Activated CD8-positive, alpha-beta memory T cell treated with anti-CD3 and anti-CD28 coated beads, Interleukin-2, amount 50 U/mL, for 1 hour (primary cell): Measurements from ENCODE around the gene PISD.

ENCODE experiments used
- DNase-seq: peaks from one replicate; pipeline ENCODE4 v3.0.0-alpha.2; 2020; ENCODE audit errors: extremely low read depth

PISD gene

DNA sequence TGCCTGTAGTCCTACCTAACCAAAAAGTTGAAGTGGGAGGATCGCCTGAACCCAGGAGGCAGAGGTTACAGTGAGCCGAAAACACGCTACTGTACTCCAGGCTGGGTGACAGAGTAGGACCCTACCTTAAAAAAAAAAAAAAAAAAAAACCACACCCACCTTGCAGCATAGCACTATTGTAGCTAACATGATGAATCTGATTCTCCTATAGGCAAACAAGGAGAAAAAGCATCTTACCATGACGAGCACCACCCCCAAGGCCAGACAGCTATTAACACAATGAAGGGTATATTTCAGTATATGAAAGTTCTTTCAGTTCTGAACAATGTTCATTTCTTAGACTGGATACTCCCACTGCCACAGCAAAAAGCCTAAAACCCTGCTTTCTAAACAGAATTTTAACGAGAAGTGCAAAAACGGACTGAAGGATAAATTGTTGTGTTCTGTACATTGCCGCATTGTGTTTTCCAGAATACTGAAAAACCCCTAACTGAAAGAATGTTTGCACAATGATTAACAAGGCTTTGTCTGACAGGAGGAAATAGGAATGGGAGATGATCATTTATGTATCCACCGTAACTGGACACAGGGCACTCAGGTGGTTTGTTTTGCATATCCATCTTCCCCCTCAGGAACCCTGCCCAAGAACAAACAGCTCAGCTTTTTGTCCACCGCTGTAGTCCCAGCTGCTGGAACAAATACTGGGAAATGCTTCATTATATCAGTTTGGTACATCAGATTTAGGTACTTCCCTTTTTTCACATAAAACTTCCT is 8.9 kb downstream of the PISD start:
- DNase-seq: no peak

DNA sequence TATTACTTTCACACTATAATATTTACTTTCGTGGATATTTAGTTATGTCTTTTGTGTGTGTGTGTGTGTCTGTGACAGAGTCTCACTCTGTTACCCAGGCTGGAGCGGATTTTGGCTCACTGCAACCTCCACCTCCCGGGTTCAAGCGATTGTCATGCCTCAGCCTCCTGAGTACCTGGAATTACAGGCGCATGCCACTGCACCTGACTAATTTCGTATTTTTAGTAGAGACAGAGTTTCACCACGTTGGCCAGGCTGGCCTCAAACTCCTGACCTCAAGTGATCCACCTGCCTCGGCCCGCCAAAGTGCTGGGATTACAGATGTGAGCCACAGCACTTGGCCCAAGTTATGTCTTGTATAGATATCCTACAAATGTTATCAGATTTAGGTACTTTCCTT is 9.9 kb downstream of the PISD start:
- DNase-seq: no peak

DNA sequence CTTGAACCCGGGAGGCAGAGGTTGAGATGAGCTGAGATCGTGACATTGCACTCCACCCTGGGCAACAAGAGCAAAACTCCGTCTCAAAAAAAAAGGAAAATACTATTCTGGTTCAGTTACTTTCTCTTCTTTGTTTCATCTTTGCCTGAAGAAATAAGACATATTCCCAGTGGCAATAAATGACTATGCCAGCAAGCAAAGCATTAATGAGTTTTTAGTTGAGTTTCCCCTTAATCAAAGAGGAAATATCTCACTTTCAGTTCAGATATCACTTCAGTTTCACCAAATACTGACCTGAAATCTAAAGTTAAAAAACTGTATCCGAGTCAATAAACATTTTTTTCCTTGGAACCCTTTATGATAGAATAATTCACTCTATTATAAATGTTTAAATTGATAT is 10.4 kb downstream of the PISD start:
- DNase-seq: no peak

DNA sequence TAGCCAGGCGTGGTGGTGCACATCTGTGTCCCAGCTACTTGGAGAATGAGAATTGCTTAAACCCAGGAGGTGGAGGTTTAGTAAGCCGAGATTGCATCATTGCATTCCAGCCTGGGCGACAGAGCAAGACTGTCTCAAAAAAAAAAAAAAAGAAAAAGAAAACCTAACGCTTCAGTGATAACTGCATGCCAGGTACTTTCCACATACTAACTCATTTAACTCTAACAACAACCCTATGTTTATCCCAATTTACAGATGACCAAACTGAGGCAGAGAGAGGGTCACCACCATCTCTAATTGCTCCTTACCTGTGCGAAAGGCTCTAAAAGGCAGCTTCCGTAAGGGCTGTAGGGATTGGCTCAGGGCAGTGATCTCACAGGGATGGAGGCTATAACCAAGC is 11.6 kb downstream of the PISD start:
- no peak for DNase-seq

DNA sequence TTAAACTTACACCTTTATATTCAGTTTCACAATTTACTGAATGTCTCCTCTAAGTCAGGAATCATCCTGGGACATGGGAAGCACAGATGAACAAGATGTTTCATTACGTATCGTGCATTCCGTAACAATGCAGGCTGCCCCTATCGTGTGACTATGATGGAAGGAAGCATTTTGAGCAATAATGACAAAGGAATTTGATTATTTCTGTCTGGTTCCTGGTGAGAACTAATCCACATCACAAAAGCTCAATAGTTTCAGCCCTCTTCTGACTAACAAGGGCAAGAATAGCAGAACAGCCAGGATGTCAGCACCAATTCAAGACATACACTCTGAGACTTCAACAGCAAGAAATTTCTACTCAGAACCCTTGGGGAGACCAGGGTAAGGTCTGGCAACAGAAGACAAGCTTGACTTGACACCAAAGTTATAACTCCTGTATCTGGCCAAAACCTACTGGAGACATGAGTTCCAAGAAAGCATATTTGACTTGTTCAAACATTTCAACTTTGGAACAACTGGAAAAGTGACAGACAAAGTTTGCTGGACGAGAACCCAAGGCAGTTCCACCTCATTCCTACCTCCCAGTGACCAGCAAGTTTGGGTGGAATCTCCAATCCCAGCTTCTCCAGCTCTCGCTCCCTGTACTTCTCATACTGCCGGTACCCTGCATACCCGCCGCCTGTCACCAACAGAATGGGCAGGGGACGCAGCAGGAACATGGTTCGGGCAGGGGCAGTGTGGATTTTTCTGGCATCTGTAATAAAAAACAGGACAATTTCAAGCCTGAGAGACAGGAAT is 14.3 kb downstream of the PISD start:
- no peak for DNase-seq

DNA sequence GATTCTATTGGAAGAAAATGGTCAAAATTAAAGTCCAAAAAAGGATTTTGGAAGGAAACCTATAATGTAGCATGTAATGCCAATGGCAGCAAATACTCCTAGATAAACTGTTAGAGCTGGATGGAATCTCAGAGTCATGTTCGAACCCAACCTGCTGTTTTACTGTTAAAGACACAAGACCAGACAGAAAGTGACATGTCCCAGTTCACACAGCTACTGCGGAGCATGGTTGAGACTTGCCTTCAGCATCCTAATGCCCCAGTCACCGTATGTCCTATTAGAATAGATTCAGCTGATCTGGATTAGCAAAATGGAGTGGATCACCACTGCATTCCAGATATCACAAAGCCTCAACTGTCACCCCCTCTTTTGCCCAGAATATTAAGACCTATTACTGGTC is 14.9 kb downstream of the PISD start:
- DNase-seq: no peak

DNA sequence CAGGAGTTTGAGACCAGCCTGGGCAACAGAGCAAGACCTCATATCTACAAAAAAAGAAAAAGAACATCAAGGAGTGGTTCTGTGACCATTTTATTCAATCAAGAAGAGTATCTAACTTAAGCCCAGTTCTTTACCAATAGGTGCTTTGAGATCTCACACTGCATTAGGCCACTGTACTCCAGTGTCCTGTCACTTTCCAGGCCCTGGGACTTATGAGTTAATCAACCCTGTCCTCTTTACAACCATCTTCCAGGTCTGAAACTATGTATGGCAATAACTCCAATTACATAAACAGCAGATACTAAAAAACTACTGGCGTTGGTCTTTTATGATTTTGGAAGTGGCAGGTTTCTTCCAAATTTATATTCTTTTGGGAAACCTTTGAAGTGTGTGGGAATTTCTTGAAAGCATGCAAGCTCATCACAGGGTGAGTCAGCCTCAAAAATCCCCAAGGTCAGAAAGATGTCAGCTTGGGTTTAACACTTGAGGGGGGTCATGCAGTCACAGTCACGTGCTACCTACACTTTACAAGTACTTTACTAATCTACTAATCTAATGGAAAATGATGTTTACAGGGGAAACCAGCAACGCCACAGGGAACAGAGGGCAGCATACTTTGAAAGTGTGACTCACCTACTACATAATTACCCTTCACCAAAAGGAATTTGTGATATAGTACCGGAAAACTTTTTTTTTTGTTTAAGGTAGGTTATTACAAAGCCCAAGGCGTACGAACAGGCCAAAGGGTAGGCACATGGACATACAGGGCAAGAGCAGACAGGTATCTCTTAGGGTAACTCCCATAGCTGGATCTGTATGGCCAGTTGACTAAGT is 15.6 kb downstream of the PISD start:
- DNase-seq: no peak

DNA sequence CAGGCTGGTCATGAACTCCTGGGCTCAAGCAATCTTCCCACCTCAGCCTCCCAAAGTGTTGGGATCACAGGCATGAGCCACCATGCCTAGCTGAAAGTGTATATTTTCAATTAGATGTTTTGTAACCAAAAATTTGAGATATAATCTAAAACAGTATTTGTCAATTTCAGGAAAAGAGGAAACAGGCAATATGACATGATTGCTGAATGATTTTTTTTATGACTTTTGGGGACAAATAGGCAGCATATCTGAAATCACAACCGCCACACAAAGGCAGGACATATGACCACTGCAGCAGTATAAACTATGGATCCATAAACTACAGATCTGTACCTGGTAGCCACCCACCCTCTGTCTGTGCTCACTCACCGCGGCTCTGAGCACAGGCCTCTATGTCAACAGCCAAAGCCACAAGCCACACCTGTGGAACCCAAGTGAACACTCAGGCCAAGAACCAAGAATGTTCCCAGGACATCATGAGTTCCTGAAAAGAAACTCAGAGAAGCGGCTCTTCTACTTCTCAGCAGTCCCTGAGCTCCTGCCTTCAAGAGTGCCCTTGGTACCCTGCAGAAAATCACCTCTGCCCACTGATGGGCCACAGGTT is 22.5 kb downstream of the PISD start:
- DNase-seq: no peak

DNA sequence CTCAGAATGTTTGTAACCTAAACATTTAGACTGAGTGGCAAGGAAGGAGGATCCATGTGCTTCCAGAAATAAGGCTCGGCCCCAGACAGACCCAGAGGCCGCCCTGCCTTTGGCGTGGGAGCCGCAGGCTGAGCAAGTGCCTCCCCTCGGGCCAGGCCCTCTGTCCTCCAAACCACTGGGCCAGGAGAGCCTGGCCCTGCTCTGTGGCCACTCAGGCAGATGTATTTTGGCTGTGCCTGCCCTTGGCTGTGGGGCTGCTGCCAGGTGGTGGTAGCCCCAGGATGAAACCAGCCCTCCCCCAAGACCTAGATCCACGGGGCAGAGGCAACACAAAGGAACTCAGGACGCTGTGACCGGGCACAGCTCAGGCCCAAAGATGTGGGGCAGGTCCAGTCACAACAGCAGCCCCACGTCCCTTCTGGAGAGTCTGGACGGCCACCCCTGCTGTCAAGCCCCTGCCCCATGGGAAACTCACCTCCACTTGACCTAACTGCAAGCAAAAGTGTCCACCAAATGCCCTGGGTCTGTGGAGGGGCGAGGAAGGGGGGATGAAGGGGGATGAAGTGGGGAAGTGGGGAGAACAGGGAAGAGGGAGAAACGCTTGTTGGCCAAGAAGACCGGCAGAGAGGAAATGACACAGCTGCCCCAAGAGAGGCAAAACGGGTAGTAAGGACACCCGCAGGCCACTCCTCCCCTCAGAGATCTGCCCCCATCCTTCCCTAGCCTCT is 24.0 kb downstream of the PISD start:
- DNase-seq: no peak

DNA sequence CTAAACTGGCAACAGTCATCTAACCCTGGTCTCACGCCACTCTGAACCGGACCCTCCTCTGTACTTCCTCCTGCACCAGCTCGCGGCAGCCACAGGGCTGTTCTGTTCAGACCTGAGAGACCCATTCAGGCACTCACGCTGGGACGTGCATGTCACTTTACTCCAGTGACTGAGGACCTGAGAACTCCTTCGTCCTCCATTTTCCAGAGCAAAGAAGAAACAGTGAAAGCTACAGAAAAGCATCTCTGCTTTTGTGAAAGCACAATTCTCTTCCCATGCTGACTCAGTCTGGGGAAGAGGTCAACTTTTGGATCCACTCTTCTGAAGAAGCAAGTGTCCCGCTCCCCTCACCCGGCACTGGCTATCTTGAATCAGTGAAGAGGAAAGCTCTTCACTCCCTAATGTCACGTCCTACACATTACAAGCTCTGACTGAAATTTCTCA is 24.5 kb downstream of the PISD start:
- no peak for DNase-seq

DNA sequence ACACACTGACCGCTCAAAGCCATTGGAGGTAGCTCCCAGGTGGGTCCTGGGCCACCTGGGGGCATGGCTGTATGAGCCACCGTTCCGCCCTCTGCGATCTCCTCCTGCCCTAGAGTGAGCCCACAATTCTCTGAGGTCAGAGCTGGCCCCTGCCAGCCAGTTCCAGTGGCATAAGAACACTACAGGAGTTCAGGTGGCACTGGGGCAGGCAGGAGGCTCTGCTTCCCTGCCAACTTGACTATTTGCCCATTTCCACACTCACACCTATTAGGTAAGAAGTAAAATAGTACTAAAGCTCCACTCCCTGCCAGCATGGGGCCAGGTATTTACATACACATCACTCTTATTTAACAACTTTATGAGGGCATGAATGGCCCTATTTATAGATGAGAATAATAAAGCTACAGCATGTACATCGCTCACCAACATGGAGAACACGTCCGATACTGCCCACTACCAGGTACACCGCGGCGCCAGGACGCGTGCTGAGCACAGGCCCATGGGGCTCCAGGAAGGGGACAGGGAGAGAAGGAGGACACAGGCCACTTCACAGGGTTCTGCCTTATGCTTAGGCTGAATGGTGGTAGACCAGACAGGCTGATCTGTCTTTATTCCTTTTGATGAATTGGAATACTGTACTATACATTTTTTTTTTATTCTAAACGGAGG is 26.2 kb downstream of the PISD start:
- DNase-seq: no peak

DNA sequence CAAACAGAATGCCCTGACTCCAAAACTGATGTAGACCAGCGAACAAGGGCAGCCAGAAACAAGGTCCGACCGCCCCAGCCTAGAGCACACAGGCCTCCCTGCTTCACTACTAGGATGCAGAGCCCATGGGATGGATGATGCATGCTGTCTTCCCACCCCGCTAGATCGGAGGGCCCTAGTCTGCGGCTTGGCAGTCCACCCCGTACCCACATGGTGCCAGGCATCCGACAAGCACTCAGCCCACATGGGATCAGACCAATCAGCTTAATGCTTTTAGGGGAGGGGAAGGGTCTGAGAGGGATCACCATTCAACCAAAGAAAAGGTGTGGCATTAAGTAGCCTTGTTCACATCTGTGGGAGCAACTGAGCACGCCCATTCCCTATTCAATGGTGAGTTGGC is 30.6 kb downstream of the PISD start:
- DNase-seq: no peak

DNA sequence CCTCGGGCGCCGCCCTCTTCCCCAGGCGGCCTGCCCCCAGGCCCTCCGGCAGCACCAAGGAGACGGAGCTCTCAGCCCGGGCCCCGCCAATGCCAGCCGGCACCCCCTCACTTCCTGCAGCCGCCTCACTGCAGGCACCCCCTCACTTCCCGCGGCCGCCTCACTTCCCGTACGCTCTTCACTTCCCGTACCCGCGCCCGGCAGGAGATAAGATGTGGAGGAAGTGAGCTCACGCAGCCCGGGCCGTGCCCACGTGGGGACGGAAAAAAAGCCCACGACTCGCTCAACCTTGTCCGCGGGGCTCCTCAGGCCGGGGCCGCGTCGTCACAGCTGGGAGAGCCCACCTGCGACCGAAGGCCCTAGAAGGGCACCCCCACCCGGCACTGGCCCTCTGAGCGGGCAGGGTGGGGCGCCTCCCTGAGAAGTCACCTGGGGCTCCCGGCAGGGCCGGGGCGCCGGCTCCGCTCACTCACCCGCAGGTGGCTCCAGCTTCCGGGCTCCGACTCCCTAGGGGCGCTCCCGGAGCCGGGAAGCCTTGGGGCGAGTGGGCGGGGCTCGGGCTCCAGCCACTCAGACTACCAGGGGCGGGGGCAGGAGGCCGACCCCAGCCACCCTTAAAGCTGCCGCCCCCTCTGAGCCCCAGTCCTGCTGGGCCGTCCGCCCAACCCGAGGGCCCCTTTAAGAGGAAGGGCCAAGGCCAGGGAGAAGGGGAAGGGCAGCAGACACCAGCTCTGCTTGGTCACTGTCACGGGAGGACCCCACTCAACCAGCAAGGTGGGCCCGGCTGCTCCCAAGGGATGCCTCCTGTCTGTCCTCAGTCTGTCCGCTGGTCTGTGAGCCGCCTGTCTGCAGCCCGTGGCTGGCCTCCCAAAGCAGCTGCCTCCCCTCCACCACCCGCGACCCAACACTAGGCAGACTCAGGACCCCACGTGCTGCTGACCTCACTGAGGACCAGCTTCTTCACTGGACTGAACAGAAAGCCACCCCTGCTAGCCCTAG is 31.4 kb downstream of the PISD start:
- DNase-seq: peak; percentile 62

DNA sequence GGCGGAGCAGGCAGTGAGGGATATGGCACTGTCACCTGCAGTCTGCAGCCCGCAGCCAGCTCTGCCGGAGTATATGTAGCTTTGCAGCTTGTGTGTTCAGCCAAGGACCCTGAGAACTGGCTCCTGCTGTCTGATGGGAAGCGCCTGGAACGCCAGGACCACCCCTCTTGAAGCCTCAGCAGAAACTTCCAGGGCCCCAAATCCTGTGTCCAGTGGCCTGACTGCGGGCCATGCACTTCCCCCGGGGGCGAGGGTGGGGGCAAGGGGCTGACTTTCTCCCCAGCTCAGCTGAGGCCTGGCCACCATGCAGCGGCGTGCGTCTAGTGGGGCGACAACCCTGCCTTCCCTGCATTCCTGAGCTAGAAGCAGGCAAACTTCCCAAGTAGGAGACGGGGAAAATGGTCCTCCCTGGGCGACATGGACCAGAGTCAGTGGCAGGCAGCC is 32.3 kb downstream of the PISD start:
- DNase-seq: no peak

DNA sequence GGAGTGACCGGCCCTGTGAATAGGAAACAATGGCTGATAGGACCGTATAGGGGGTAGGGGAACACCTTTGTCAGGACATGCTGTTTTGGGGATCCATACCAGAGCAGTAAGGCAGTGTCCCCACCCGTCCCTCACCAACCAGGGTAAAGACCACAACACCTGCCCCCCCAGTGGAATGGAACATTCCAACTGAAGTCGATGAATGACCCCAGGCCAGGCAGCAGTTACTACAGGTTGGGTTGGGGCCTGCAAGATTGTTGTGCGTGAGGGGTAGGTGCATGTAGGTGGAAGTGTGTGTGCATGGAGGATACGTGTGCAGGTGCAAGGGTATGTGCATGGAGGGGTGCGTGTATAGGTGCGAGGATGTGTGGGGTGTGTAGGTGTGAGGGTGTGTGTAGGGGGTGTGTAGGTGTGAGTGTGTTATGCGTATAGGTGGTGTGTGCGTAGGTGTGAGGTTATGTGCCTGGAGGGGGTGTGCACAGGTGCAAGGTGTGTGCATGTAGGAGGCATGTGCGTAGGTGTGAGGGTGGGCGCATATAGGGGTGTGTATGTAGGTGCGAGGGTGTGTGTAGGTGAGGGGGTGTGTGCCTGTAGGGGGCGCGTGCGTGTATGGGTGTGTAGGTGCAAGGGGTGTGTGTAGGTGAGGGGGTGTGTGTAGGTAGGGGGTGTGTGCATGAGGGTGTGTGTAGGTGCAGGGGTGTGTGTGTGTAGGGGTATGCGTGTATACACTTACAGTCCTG is 32.9 kb downstream of the PISD start:
- no peak for DNase-seq

DNA sequence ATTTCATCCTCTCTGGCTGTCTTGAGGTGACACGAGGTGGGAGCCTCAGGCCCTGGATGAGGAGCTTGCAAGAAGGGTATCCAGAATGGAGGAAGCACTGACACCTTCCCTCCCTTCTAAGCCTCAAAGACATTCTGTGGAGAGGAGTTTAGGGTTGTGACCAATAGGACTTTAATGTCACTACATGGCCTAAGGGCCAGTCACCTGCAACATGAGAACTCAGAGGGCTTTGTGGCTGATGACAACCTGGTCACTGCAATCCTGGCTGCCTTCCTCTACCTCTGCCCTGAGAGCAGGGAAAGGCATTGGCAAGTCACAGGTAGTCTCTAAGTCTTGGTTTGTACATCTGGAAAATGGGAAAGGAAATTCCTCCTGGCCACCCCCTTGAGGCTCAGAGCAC is 33.7 kb downstream of the PISD start:
- DNase-seq: no peak

DNA sequence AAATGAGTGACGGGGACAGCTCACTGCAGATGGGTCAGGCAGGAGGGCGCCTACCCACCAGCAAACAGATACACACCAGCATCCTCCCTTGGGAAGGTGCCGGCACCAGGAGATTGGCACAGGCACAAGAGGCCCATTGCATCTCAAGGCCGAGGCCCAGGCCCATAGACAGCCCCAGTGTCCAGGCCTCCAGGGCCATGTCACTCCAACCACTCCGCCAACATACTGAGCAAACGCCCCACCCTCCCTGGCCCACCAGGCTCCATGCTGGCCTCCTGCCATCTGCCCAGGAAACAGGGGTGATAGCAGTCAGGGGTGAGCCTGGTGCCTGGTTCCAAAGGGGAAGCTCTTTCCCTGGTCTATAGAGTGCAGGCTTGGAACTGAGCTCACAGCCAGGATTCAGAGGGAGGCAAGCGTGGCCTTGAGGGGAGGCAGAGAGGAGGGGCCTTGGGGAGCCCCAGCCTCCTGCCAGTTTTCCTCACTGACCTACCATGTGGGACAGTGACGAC is 34.7 kb downstream of the PISD start:
- no peak for DNase-seq

DNA sequence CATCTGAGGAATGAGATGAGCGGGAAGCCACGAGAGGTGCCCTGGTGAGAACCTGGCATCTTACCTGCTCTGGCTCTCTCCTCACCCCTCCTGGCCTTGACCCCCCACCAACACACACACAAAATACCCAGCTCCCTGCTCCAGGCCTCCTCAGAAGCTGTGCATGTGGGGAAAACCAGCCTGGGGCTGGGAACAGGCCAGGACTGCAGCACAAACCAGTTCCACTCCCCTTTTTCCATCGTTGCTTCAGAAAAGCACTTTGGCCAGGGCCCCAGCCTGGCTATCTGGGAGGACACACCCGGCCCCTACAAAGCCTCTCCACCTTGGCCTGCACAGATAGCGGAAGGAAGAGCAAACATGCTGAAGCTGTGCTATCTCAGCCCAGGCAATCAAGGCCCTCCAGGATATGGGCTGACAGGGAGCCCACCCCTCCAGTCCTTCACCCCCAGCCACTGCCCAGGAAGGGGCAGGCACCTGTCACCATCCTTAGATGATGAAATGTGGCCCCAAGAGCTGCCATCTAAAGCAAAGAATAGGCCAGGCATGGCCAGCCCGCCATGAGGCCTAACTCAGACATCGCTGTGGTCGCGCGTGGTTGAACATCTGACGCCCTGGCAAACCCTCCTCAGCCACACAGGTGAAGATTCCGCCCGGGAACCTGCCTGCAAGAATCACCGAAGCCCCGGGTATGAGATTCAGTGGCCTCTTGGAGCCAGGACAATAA is 35.4 kb downstream of the PISD start:
- DNase-seq: no peak
